ENCODE results near the gene CDK14. TPM values are rescaled to one million over a fixed set of nuclear protein-coding genes. Genes with fewer than 3 reads are reported as not detected.

CDK14 gene
- total and polyA plus RNA-seq, 2 of the 8 experiments (the other 6 are each of a cell fraction or from before 2014, with no cell fraction given): 5.5 to 47.3 TPM

- no peak for TF ChIP-seq TEAD4 (IDR thresholded peaks at IDR 0.05; ENCODE audit: low read depth, low read length)
- TF ChIP-seq, protein P1, sequence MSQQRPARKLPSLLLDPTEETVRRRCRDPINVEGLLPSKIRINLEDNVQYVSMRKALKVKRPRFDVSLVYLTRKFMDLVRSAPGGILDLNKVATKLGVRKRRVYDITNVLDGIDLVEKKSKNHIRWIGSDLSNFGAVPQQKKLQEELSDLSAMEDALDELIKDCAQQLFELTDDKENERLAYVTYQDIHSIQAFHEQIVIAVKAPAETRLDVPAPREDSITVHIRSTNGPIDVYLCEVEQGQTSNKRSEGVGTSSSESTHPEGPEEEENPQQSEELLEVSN (IDR thresholded peaks at IDR 0.05): no peak
- TF ChIP-seq TAF7 (optimal IDR thresholded peaks at IDR 0.05; ENCODE audit: borderline replicate concordance, low read depth, low read length): no peak
Measured at GRCh38 chr7:90961037-90961725, 365.1 kb downstream of the CDK14 start (continued).
